ENCODE data around the gene SLC12A2. TPM values are rescaled to one million over a fixed set of nuclear protein-coding genes. Genes with fewer than 3 reads are reported as not detected.

The SLC12A2 gene
- polyA plus RNA-seq, 4 donors: 1.4 to 103 (median 41.6) TPM

DNA sequence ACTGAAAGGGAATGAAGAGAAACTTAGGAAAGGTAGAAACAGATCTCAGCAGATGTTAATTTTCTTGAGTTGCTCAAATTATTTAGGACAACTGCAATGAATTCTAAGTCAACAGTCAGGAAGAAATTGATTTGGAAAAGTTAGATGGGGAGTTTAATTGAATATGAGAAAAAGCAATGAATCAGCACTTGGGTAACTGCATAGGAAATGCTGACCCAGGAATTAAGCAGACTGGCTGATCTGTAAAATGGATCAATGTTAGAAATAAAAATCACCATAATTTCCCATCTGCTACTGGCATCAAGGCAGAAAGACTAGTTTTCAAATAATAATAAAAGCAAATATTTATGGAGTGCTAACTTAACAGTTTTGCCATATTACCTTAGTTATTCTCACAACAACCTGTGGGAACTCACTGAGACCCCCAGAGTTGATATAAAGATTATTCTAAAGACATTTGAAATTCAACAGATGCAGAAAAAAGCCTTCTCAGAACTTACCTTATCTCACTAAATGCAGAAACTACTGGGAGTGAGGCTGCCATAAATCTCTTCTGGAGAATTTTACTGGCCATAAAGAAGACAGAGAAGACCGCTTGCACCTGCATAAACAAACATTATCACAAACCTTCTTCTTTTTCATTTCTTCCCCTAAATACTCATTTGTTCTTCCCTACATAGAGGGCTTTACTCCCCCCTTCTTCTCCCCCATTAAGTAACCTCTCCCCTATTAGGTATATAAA lies 22.8 kb upstream of the SLC12A2 start:
- FAIRE-seq: no peak
- Histone ChIP-seq H3K4me1 (ENCODE audit: control insufficient read depth in 3 of 3, insufficient read depth in 2 of 3, low read depth in 1 of 3, low read length in 2 of 3) (peaks cover 0 to 5% (median 0%) of the 10 kb centered on the region in 3 donors), H3K27me3 (ENCODE audit: control insufficient read depth in 3 of 3, insufficient read depth in 3 of 3, low read length in 3 of 3) (no peaks in the 10 kb centered on the region), H3K4me3 (ENCODE audit: low read depth in 1 of 3, low read length in 3 of 3) (no peak overlapping the region), H3K27ac (ENCODE audit: low read depth in 1 of 3, low read length in 2 of 3) (no peak overlapping the region), H3K36me3 (ENCODE audit: control insufficient read depth in 3 of 3, insufficient read depth in 2 of 3, low read depth in 1 of 3, low read length in 3 of 3) (peaks cover 0 to 2% (median 0%) of the 10 kb centered on the region in 3 donors), H3K9me3 (ENCODE audit: control insufficient read depth in 2 of 2, insufficient read depth in 1 of 2, low read depth in 1 of 2, low read length in 1 of 2) (no peaks in the 10 kb centered on the region)
- DNase-seq: no peak
- WGBS, 3 donors: 43 to 80% (median 75%) methylated on average over 1 of the region's 1 CpG

DNA sequence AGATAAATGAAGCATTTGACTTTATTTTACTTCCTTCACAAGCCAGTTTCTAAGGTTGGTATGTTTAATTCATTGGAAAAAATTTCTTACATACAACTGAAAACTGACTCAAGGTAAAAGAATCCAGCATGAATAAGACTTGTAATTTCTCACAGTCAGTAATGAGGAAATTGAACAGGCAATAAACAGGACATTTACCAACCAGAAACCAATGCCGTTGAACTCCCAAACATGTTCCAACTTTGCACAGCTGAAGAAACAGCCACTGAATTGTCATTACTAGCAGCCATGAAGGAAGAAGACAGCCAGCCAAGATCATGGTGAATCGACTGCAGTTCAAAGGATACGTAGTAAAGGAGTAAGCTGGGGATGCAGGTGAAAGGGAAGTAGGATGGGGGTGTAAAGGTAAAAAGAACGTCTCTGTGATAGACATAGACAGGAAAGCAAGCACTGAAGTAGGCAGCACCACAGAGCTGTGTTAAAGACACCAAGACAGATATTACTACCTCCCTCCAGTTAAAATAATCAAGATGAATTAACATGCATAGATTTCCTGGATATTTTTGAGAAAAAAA lies 21.3 kb upstream of the SLC12A2 start:
- H3K4me3 ChIP-seq (ENCODE audit: low read depth in 1 of 3, low read length in 3 of 3): no peak overlapping the region
- no peak overlapping the region for H3K27ac ChIP-seq (ENCODE audit: low read depth in 1 of 3, low read length in 2 of 3)
- H3K27me3 ChIP-seq (ENCODE audit: control insufficient read depth in 3 of 3, insufficient read depth in 3 of 3, low read length in 3 of 3): no peaks in the 10 kb centered on the region
- 19 to 57% (median 43%) methylated on average over 4 of the region's 4 CpGs for WGBS, 3 donors
- DNase-seq: peak in 1 of 2 donors; percentile 21
- no peaks in the 10 kb centered on the region for H3K9me3 ChIP-seq (ENCODE audit: control insufficient read depth in 2 of 2, insufficient read depth in 1 of 2, low read depth in 1 of 2, low read length in 1 of 2)
- peaks cover 0 to 5% (median 0%) of the 10 kb centered on the region in 3 donors for H3K4me1 ChIP-seq (ENCODE audit: control insufficient read depth in 3 of 3, insufficient read depth in 2 of 3, low read depth in 1 of 3, low read length in 2 of 3)
- peaks cover 0 to 2% (median 0%) of the 10 kb centered on the region in 3 donors for H3K36me3 ChIP-seq (ENCODE audit: control insufficient read depth in 3 of 3, insufficient read depth in 2 of 3, low read depth in 1 of 3, low read length in 3 of 3)
- no peak for FAIRE-seq

DNA sequence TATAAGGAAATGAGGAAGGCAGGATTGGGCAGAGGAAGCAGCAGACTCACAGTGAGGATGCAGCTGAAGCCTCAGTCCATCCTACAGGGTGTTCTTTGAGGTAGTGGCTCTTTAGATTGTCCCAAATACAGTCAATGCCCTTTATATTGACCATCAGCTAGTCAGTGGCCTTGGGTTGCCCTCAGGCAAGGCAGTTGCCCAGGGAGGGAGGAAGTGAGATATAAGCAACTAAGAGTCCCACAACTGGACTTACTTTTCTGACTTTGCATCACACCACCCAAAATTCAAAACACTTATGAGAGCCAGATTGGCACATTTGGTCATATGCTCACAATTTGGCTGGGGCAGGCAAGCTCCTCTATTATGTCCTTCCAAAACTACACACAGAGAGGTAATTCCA lies 9.4 kb upstream of the SLC12A2 start:
- Histone ChIP-seq H3K4me1 (ENCODE audit: control insufficient read depth in 3 of 3, insufficient read depth in 2 of 3, low read depth in 1 of 3, low read length in 2 of 3) (peaks cover 0 to 2% (median 0%) of the 10 kb centered on the region in 3 donors), H3K4me3 (ENCODE audit: low read depth in 1 of 3, low read length in 3 of 3) (no peak overlapping the region), H3K27me3 (ENCODE audit: control insufficient read depth in 3 of 3, insufficient read depth in 3 of 3, low read length in 3 of 3) (no peaks in the 10 kb centered on the region), H3K36me3 (ENCODE audit: control insufficient read depth in 3 of 3, insufficient read depth in 2 of 3, low read depth in 1 of 3, low read length in 3 of 3) (peaks cover 0 to 2% (median 2%) of the 10 kb centered on the region in 3 donors), H3K27ac (ENCODE audit: low read depth in 1 of 3, low read length in 2 of 3) (no peak overlapping the region), H3K9me3 (ENCODE audit: control insufficient read depth in 2 of 2, insufficient read depth in 1 of 2, low read depth in 1 of 2, low read length in 1 of 2) (no peaks in the 10 kb centered on the region)
- FAIRE-seq: no peak
- DNase-seq: no peak

GRCh38 chr5:128074953-128075352 lies 8.6 kb upstream of the SLC12A2 start:
- Histone ChIP-seq H3K9me3 (ENCODE audit: control insufficient read depth in 2 of 2, insufficient read depth in 1 of 2, low read depth in 1 of 2, low read length in 1 of 2) (no peaks in the 10 kb centered on the region), H3K4me3 (ENCODE audit: low read depth in 1 of 3, low read length in 3 of 3) (no peak overlapping the region), H3K27ac (ENCODE audit: low read depth in 1 of 3, low read length in 2 of 3) (no peak overlapping the region), H3K36me3 (ENCODE audit: control insufficient read depth in 3 of 3, insufficient read depth in 2 of 3, low read depth in 1 of 3, low read length in 3 of 3) (peaks cover 0 to 2% (median 2%) of the 10 kb centered on the region in 3 donors), H3K4me1 (ENCODE audit: control insufficient read depth in 3 of 3, insufficient read depth in 2 of 3, low read depth in 1 of 3, low read length in 2 of 3) (peaks cover 0 to 7% (median 0%) of the 10 kb centered on the region in 3 donors), H3K27me3 (ENCODE audit: control insufficient read depth in 3 of 3, insufficient read depth in 3 of 3, low read length in 3 of 3) (no peaks in the 10 kb centered on the region)
- FAIRE-seq (no peak), DNase-seq (no peak)

- Histone ChIP-seq H3K27ac (ENCODE audit: low read depth in 1 of 3, low read length in 2 of 3) (no peak overlapping the region), H3K27me3 (ENCODE audit: control insufficient read depth in 3 of 3, insufficient read depth in 3 of 3, low read length in 3 of 3) (no peaks in the 10 kb centered on the region), H3K9me3 (ENCODE audit: control insufficient read depth in 2 of 2, insufficient read depth in 1 of 2, low read depth in 1 of 2, low read length in 1 of 2) (no peaks in the 10 kb centered on the region), H3K4me3 (ENCODE audit: low read depth in 1 of 3, low read length in 3 of 3) (no peak overlapping the region), H3K4me1 (ENCODE audit: control insufficient read depth in 3 of 3, insufficient read depth in 2 of 3, low read depth in 1 of 3, low read length in 2 of 3) (peaks cover 0 to 13% (median 0%) of the 10 kb centered on the region in 3 donors), H3K36me3 (ENCODE audit: control insufficient read depth in 3 of 3, insufficient read depth in 2 of 3, low read depth in 1 of 3, low read length in 3 of 3) (peaks cover 0 to 2% (median 2%) of the 10 kb centered on the region in 3 donors)
- DNase-seq (peak in 1 of 2 donors; percentile 58), FAIRE-seq (no peak)
- 53 to 84% (median 62%) methylated on average over 2 of the region's 2 CpGs for WGBS, 3 donors
Observed at GRCh38 chr5:128077526-128077925, 6.0 kb upstream of the SLC12A2 start.

DNA sequence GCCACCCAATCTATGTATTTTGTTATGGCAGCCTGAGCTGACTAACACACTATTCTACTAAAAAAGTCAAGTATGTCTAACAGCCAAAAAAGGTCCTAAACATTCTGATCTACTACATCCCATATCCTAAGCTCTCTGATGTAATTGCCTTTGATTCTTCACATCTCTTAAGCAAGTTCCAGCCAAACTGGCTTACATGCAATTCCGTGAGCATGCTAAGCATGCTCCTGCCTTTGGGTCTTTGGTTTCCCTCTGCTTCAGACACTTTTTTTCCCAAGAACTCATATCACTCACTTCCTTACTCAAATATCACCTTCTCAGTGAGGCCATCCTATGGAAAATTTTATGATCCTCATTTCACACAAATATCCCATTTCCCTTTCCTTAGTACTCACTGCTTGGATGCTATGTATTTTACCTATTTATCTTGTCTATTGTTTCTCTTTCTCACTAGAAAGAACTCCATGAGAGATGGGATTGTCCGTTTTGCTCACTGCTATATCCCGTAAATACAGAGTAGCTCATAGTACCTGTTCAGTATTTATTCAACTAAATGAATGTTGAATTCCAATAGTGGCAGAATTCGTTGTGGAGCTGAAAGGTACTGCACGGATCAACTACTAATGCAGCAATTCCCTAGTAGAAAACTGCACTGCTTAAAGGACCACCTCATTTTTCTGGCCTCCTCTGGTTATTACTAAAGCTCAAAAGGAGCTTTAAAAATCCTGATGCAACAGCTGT lies 2.3 kb upstream of the SLC12A2 start:
- DNase-seq (peak in 1 of 2 donors; percentile 32), FAIRE-seq (no peak)
- 17 to 47% (median 34%) methylated on average over 5 of the region's 5 CpGs for WGBS, 3 donors
- peak overlapping the region in 1 of 3 donors; percentile 4 for H3K27ac ChIP-seq (ENCODE audit: low read depth in 1 of 3, low read length in 2 of 3)
- peaks cover 0 to 13% (median 0%) of the 10 kb centered on the region in 3 donors for H3K4me1 ChIP-seq (ENCODE audit: control insufficient read depth in 3 of 3, insufficient read depth in 2 of 3, low read depth in 1 of 3, low read length in 2 of 3)
- H3K27me3 ChIP-seq (ENCODE audit: control insufficient read depth in 3 of 3, insufficient read depth in 3 of 3, low read length in 3 of 3): no peaks in the 10 kb centered on the region
- no peaks in the 10 kb centered on the region for H3K9me3 ChIP-seq (ENCODE audit: control insufficient read depth in 2 of 2, insufficient read depth in 1 of 2, low read depth in 1 of 2, low read length in 1 of 2)
- H3K4me3 ChIP-seq (ENCODE audit: low read depth in 1 of 3, low read length in 3 of 3): peak overlapping the region in 2 of 3 donors; percentile 60 to 99
- no peaks in the 10 kb centered on the region for H3K36me3 ChIP-seq (ENCODE audit: control insufficient read depth in 3 of 3, insufficient read depth in 2 of 3, low read depth in 1 of 3, low read length in 3 of 3)

GRCh38 chr5:128082551-128083032 lies 974 bp upstream of the SLC12A2 start:
- FAIRE-seq: no peak
- no peak for DNase-seq
- peaks cover 0 to 11% (median 0%) of the 10 kb centered on the region in 3 donors for H3K4me1 ChIP-seq (ENCODE audit: control insufficient read depth in 3 of 3, insufficient read depth in 2 of 3, low read depth in 1 of 3, low read length in 2 of 3)
- H3K4me3 ChIP-seq (ENCODE audit: low read depth in 1 of 3, low read length in 3 of 3): peak overlapping the region; percentile 60 to 99 (median 97)
- no peaks in the 10 kb centered on the region for H3K9me3 ChIP-seq (ENCODE audit: control insufficient read depth in 2 of 2, insufficient read depth in 1 of 2, low read depth in 1 of 2, low read length in 1 of 2)
- H3K27ac ChIP-seq (ENCODE audit: low read depth in 1 of 3, low read length in 2 of 3): peak overlapping the region; percentile 94 to 99 (median 94)
- WGBS, 3 donors: 0 to 1% (median 0%) methylated on average over 25 of the region's 25 CpGs
- no peaks in the 10 kb centered on the region for H3K36me3 ChIP-seq (ENCODE audit: control insufficient read depth in 3 of 3, insufficient read depth in 2 of 3, low read depth in 1 of 3, low read length in 3 of 3)
- H3K27me3 ChIP-seq (ENCODE audit: control insufficient read depth in 3 of 3, insufficient read depth in 3 of 3, low read length in 3 of 3): no peaks in the 10 kb centered on the region

- no peak for DNase-seq
- 0 to 1% (median 0%) methylated on average over 2 to 53 of the region's 53 CpGs for WGBS, 3 donors
Observed at GRCh38 chr5:128083811-128084227, 253 bp downstream of the SLC12A2 start.

More at GRCh38 chr5:128083811-128084227, 253 bp downstream of the SLC12A2 start:
- Histone ChIP-seq H3K27me3 (ENCODE audit: control insufficient read depth in 3 of 3, insufficient read depth in 3 of 3, low read length in 3 of 3) (no peaks in the 10 kb centered on the region), H3K4me1 (ENCODE audit: control insufficient read depth in 3 of 3, insufficient read depth in 2 of 3, low read depth in 1 of 3, low read length in 2 of 3) (peaks cover 0 to 11% (median 0%) of the 10 kb centered on the region in 3 donors), H3K4me3 (ENCODE audit: low read depth in 1 of 3, low read length in 3 of 3) (peak overlapping the region; percentile 65 to 99 (median 97)), H3K36me3 (ENCODE audit: control insufficient read depth in 3 of 3, insufficient read depth in 2 of 3, low read depth in 1 of 3, low read length in 3 of 3) (no peaks in the 10 kb centered on the region), H3K27ac (ENCODE audit: low read depth in 1 of 3, low read length in 2 of 3) (peak overlapping the region; percentile 63 to 99 (median 94)), H3K9me3 (ENCODE audit: control insufficient read depth in 2 of 2, insufficient read depth in 1 of 2, low read depth in 1 of 2, low read length in 1 of 2) (no peaks in the 10 kb centered on the region)
- FAIRE-seq: no peak
